ENCODE data around the gene POU2F1.

POU2F1 gene

GRCh38 chr1:167369933-167370332 is 149.2 kb downstream of the POU2F1 start:
- no peak for TF ChIP-seq HDGF (IDR thresholded peaks at IDR 0.05; ENCODE audit: borderline replicate concordance)
- no peak for TF ChIP-seq FOXM1 (IDR thresholded peaks at IDR 0.05; ENCODE audit: borderline replicate concordance)
- TF ChIP-seq ARNT (IDR thresholded peaks at IDR 0.05), result no peak
- no peak for TF ChIP-seq ZNF384 (IDR thresholded peaks at IDR 0.05)
- no peak for TF ChIP-seq CTBP1 (IDR thresholded peaks at IDR 0.05; ENCODE audit: borderline replicate concordance)
- no peak for TF ChIP-seq PKNOX1 (IDR thresholded peaks at IDR 0.05)
- TF ChIP-seq FOXK2 (IDR thresholded peaks at IDR 0.05), result no peak
- no peak for TF ChIP-seq TARDBP (IDR thresholded peaks at IDR 0.05)
- TF ChIP-seq NFRKB (IDR thresholded peaks at IDR 0.05), result no peak
- no peak for TF ChIP-seq BHLHE40 (IDR thresholded peaks at IDR 0.05; ENCODE audit: borderline replicate concordance)
- TF ChIP-seq LEF1 (IDR thresholded peaks at IDR 0.05; ENCODE audit: borderline replicate concordance), result no peak
- TF ChIP-seq L3MBTL2 (conservative IDR thresholded peaks at IDR 0.05), result no peak
- no peak for TF ChIP-seq SP1 (IDR thresholded peaks at IDR 0.05)
- TF ChIP-seq FOXA1 (IDR thresholded peaks at IDR 0.05), result no peak
- no peak for TF ChIP-seq SUZ12 (IDR thresholded peaks at IDR 0.05)
- TF ChIP-seq ELF4 (IDR thresholded peaks at IDR 0.05), result no peak
- ChIA-PET POLR2A (no interaction called here), CTCF (no interaction called here)
- DNase-seq (ENCODE audit: extremely low spot score), result no peak

GRCh38 chr1:167371030-167371429 is 150.3 kb downstream of the POU2F1 start:
- ChIA-PET CTCF (no interaction called here), POLR2A (no interaction called here)
- DNase-seq (ENCODE audit: extremely low spot score), result no peak
- TF ChIP-seq LEF1 (IDR thresholded peaks at IDR 0.05; ENCODE audit: borderline replicate concordance), result no peak
- TF ChIP-seq SP1 (IDR thresholded peaks at IDR 0.05), result no peak
- TF ChIP-seq TARDBP (IDR thresholded peaks at IDR 0.05), result no peak
- no peak for TF ChIP-seq FOXA1 (IDR thresholded peaks at IDR 0.05)
- TF ChIP-seq HDGF (IDR thresholded peaks at IDR 0.05; ENCODE audit: borderline replicate concordance), result no peak
- TF ChIP-seq L3MBTL2 (conservative IDR thresholded peaks at IDR 0.05), result no peak
- no peak for TF ChIP-seq ELF4 (IDR thresholded peaks at IDR 0.05)
- no peak for TF ChIP-seq FOXK2 (IDR thresholded peaks at IDR 0.05)
- no peak for TF ChIP-seq CTBP1 (IDR thresholded peaks at IDR 0.05; ENCODE audit: borderline replicate concordance)
- TF ChIP-seq ARNT (IDR thresholded peaks at IDR 0.05), result no peak

GRCh38 chr1:167373398-167373797 is 152.7 kb downstream of the POU2F1 start:
- CTCF ChIA-PET, result no interaction called here
- no peak for TF ChIP-seq ELF4 (IDR thresholded peaks at IDR 0.05)
- TF ChIP-seq FOXK2 (IDR thresholded peaks at IDR 0.05), result no peak
- TF ChIP-seq SUZ12 (IDR thresholded peaks at IDR 0.05), result no peak
- TF ChIP-seq BHLHE40 (IDR thresholded peaks at IDR 0.05; ENCODE audit: borderline replicate concordance), result no peak
- no peak for DNase-seq (ENCODE audit: extremely low spot score)
- POLR2A ChIA-PET, result no interaction called here

- ChIA-PET POLR2A (no interaction called here), CTCF (interaction anchor here (0.6 kb wide), 1 partner anchor 1493 kb away, joined by 3 read pairs; no protein-coding TSS in a partner anchor)
- TF ChIP-seq ARNT (IDR thresholded peaks at IDR 0.05), result no peak
- no peak for TF ChIP-seq NFRKB (IDR thresholded peaks at IDR 0.05)
- TF ChIP-seq SUZ12 (IDR thresholded peaks at IDR 0.05), result no peak
- TF ChIP-seq TARDBP (IDR thresholded peaks at IDR 0.05), result no peak
- no peak for TF ChIP-seq ZNF384 (IDR thresholded peaks at IDR 0.05)
- no peak for TF ChIP-seq FOXA1 (IDR thresholded peaks at IDR 0.05)
- DNase-seq (ENCODE audit: extremely low spot score), result no peak
Observed at GRCh38 chr1:167373986-167374385, 153.3 kb downstream of the POU2F1 start.

GRCh38 chr1:167375949-167376348 is 155.3 kb downstream of the POU2F1 start:
- ChIA-PET POLR2A (no interaction called here), CTCF (interaction anchor here (0.5 kb wide), 1 partner anchor 165 kb away, joined by 3 read pairs; no protein-coding TSS in a partner anchor)
- DNase-seq (ENCODE audit: extremely low spot score), result no peak
- no peak for TF ChIP-seq NFRKB (IDR thresholded peaks at IDR 0.05)
- no peak for TF ChIP-seq CTBP1 (IDR thresholded peaks at IDR 0.05; ENCODE audit: borderline replicate concordance)
- no peak for TF ChIP-seq ELF4 (IDR thresholded peaks at IDR 0.05)
- TF ChIP-seq SP1 (IDR thresholded peaks at IDR 0.05), result no peak
- no peak for TF ChIP-seq ZNF384 (IDR thresholded peaks at IDR 0.05)
- no peak for TF ChIP-seq SUZ12 (IDR thresholded peaks at IDR 0.05)
- no peak for TF ChIP-seq FOXA1 (IDR thresholded peaks at IDR 0.05)
- TF ChIP-seq ARNT (IDR thresholded peaks at IDR 0.05), result no peak
- TF ChIP-seq LEF1 (IDR thresholded peaks at IDR 0.05; ENCODE audit: borderline replicate concordance), result no peak
- TF ChIP-seq FOXM1 (IDR thresholded peaks at IDR 0.05; ENCODE audit: borderline replicate concordance), result no peak
- no peak for TF ChIP-seq BHLHE40 (IDR thresholded peaks at IDR 0.05; ENCODE audit: borderline replicate concordance)
- TF ChIP-seq PKNOX1 (IDR thresholded peaks at IDR 0.05), result no peak

- TF ChIP-seq CTBP1 (IDR thresholded peaks at IDR 0.05; ENCODE audit: borderline replicate concordance) (no peak), BHLHE40 (IDR thresholded peaks at IDR 0.05; ENCODE audit: borderline replicate concordance) (no peak), ARNT (IDR thresholded peaks at IDR 0.05) (no peak), ELF4 (IDR thresholded peaks at IDR 0.05) (no peak), LEF1 (IDR thresholded peaks at IDR 0.05; ENCODE audit: borderline replicate concordance) (no peak), FOXA1 (IDR thresholded peaks at IDR 0.05) (no peak), FOXM1 (IDR thresholded peaks at IDR 0.05; ENCODE audit: borderline replicate concordance) (no peak), ZNF384 (IDR thresholded peaks at IDR 0.05) (no peak), TARDBP (IDR thresholded peaks at IDR 0.05) (no peak), HDGF (IDR thresholded peaks at IDR 0.05; ENCODE audit: borderline replicate concordance) (no peak), FOXK2 (IDR thresholded peaks at IDR 0.05) (no peak)
- ChIA-PET POLR2A (no interaction called here), CTCF (no interaction called here)
- DNase-seq (ENCODE audit: extremely low spot score), result no peak
Observed at GRCh38 chr1:167387251-167387910, 166.7 kb downstream of the POU2F1 start.

- no peak for TF ChIP-seq L3MBTL2 (conservative IDR thresholded peaks at IDR 0.05)
- no peak for TF ChIP-seq HDGF (IDR thresholded peaks at IDR 0.05; ENCODE audit: borderline replicate concordance)
- no peak for TF ChIP-seq NFRKB (IDR thresholded peaks at IDR 0.05)
- TF ChIP-seq LEF1 (IDR thresholded peaks at IDR 0.05; ENCODE audit: borderline replicate concordance), result no peak
- no peak for TF ChIP-seq FOXM1 (IDR thresholded peaks at IDR 0.05; ENCODE audit: borderline replicate concordance)
- no peak for TF ChIP-seq SP1 (IDR thresholded peaks at IDR 0.05)
- no peak for TF ChIP-seq FOXA1 (IDR thresholded peaks at IDR 0.05)
- ChIA-PET POLR2A (no interaction called here), CTCF (no interaction called here)
- no peak for DNase-seq (ENCODE audit: extremely low spot score)
Observed at GRCh38 chr1:167388976-167389375, 168.3 kb downstream of the POU2F1 start.

All from HEK293T (cell line).